HAP-1 (cell line): ENCODE results near the gene MYCBPAP.

Source experiments
- DNase-seq, 2 experiments: peaks; one replicate each; pipeline ENCODE4 v3.0.0-alpha.2; 2016 to 2020; ENCODE audit warnings: low spot score in 2 of 2
- H3K27me3 ChIP-seq: fragments of 250-450 bp; sonication (Bioruptor Pico); 2 replicates; pipeline ENCODE4 v1.5.1; 2020; ENCODE audit warnings: low read depth, mild to moderate bottlenecking, moderate library complexity
- H3K36me3 ChIP-seq: fragments of 250-450 bp; sonication (Bioruptor Pico); replicated peaks from 2 replicates; pipeline ENCODE4 v1.5.1; 2020; ENCODE audit warnings: mild to moderate bottlenecking
- H3K4me1 ChIP-seq: fragments of 250-450 bp; sonication (Bioruptor Pico); 2 replicates; pipeline ENCODE4 v1.5.1; 2020; ENCODE audit warnings: mild to moderate bottlenecking
- H3K4me3 ChIP-seq: fragments of 250-450 bp; sonication (Bioruptor Pico); 2 replicates; pipeline ENCODE4 v1.5.1; 2020; ENCODE audit warnings: mild to moderate bottlenecking, moderate library complexity
- H3K9me3 ChIP-seq: fragments of 250-450 bp; sonication (Bioruptor Pico); 2 replicates; pipeline ENCODE4 v1.5.1; 2020; ENCODE audit warnings: mild to moderate bottlenecking, moderate library complexity
- in situ Hi-C: fragments of 300-500 bp; cut with MboI; formaldehyde crosslinking; loops from 3 replicates; pipeline ENCODE4 v1.14.3; 2020; ENCODE audit warnings: low sequenced_read_pairs, inconsistent platforms, mixed read lengths

Gene MYCBPAP

GRCh38 chr17:50558941-50559614 lies 50.8 kb downstream of the MYCBPAP start:
- H3K4me3 ChIP-seq, result peak overlapping the region; percentile 38
- DNase-seq, result peak in 1 of 2 experiments; percentile 61
- peaks cover 14% of the 10 kb centered on the region for H3K4me1 ChIP-seq
- in situ Hi-C loops, result no loop called here
- H3K36me3 ChIP-seq, result no peaks in the 10 kb centered on the region
- peaks cover 36% of the 10 kb centered on the region for H3K27me3 ChIP-seq
- H3K9me3 ChIP-seq, result no peaks in the 10 kb centered on the region

- H3K36me3 ChIP-seq, result no peaks in the 10 kb centered on the region
- no peaks in the 10 kb centered on the region for H3K9me3 ChIP-seq
- H3K27me3 ChIP-seq, result peaks cover 40% of the 10 kb centered on the region
- in situ Hi-C loops, result no loop called here
- DNase-seq, result peak; percentile 86 to 95
- H3K4me3 ChIP-seq, result peak overlapping the region; percentile 38
- peaks cover 14% of the 10 kb centered on the region for H3K4me1 ChIP-seq
These were observed 51.5 kb downstream of the MYCBPAP start for GRCh38 chr17:50559674-50560184.

DNA sequence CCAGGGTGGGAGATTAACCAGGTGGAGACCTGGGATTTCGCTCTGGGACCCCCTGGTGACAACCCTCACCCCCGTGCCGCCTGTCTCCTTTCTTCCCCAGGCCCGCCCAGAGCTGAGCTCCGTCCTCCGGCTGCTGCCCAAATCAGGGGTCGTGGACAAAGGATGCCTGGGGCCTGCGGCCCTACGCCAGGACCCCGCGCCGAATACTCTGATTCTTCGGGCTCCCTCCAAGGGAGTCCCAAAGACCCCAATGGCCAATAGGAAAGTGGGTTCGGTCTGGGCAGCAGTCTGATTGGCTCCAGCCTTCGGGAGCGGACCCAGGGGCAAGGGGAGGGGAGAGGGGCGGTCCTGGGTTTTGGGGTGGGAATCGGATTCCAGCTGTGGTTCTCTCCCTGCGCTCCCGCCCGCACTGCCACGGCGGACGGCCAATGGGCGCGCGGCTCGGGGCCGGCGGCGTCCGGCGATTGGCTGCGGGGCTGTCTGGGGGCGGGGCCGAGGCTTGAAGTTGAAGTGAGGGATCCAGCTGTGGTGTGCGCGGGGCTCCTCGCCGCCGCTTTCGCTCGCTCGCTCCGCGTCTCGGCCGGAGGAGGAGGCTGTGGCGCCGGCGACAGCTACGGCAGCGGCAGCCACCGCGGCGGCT lies 52.1 kb downstream of the MYCBPAP start, which contains the start of gene CACNA1G:
TSS of gene CACNA1G (plus strand) at position 531 of the 640 bp plus-strand sequence. CDS start 745 bp downstream, outside the sequence.
- Histone ChIP-seq H3K4me3 (peak within 1 kb of the TSS; percentile 38), H3K4me1 (peaks cover 14% of the 10 kb centered on the region), H3K9me3 (no peaks in the 10 kb centered on the region), H3K36me3 (no peaks in the 10 kb centered on the region), H3K27me3 (peaks cover 41% of the 10 kb centered on the region)
- peak; percentile 91 to 97 for DNase-seq
- in situ Hi-C loops, result no loop called here

DNA sequence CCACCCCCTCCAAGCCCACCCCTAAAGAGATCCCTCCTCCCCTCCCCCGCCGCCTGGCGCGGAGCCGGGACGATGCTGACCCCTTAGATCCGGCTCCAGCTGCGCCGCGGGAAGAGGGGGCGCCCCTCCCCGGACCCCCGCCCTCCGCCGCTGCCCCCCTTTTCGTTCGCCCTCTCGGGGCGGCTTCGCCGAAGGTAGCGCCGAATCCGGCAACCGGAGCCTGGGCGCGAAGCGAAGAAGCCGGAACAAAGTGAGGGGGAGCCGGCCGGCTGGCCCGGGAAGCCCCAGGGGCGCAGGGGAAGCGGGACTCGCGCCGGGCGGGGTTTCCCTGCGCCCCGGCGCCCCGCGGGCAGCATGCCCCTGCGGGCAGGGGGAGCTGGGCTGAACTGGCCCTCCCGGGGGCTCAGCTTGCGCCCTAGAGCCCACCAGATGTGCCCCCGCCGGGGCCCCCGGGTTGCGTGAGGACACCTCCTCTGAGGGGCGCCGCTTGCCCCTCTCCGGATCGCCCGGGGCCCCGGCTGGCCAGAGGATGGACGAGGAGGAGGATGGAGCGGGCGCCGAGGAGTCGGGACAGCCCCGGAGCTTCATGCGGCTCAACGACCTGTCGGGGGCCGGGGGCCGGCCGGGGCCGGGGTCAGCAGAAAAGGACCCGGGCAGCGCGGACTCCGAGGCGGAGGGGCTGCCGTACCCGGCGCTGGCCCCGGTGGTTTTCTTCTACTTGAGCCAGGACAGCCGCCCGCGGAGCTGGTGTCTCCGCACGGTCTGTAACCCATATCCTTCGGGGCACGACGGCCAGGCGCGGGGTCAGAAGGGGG lies 52.9 kb downstream of the MYCBPAP start:
- Histone ChIP-seq H3K4me3 (peak overlapping the region; percentile 38), H3K27me3 (peaks cover 49% of the 10 kb centered on the region), H3K9me3 (no peaks in the 10 kb centered on the region), H3K4me1 (peaks cover 14% of the 10 kb centered on the region), H3K36me3 (no peaks in the 10 kb centered on the region)
- DNase-seq, result no peak
- in situ Hi-C loops, result no loop called here

DNA sequence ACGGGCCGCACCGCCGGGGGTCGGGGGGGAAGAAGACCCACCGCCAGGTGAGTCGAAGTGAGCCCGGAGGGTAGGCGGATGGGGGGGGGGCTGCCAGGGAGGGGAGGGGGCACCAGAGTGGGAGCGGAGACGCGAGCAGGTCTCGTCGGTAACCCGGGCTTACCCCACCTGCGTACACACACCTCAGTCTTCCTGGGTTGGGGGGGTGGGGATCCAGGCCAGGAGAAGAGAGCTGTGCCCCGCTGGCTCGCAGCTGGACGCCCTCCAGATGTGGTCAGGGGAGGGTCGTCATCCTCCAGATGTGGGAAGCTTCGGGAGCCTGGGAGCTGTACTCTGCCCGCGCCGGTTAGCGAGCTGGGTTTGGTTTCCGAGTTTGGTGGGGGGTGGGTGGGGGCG lies 53.5 kb downstream of the MYCBPAP start:
- in situ Hi-C loops, result no loop called here
- peaks cover 14% of the 10 kb centered on the region for H3K4me1 ChIP-seq

DNA sequence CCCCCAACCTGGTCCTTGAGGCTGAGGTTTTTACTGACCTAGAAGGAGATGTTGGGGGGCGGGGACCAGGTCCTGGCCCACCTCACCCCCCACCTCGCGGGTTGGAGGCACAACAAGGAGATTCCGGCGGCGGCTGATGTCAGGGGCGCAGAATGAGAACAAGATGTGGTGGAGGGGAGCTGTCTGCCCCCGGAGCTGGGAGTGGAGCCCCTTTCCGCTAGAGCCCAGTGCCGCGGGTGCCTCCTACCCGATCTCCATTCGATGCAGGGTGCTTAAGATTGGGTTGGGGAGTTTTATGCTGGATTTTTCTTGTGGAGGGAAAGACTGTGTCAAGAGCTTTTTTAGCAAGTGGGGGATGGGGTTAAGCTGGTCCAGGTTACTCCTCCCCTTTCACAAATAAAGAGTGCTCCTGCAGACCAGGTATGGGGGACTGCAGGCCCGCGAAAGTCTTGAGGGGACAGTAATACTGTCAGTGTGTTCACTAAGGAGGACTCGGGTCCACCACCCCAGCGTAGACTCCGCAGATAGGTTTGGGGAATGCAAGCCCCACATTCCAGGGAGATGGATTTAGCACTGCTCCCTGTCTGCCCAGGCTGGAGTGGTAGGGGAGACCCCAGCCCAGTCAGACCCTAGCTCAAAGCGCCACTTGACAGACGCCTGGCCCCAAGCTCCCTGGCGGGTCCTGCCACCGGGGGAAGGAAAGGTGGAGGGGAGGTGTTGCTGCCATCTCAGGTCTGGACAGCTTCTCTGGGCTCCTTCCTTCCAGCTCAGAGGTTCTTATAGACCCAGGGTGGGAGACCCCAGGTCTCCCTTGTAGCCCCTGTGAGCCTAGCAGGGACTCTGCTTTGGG lies 54.2 kb downstream of the MYCBPAP start:
- no peak for DNase-seq
- Histone ChIP-seq H3K27me3 (peaks cover 56% of the 10 kb centered on the region), H3K4me3 (no peak overlapping the region), H3K4me1 (peaks cover 14% of the 10 kb centered on the region), H3K36me3 (no peaks in the 10 kb centered on the region), H3K9me3 (no peaks in the 10 kb centered on the region)
- in situ Hi-C loops, result no loop called here

More for the DNA sequence above, 53.5 kb downstream of the MYCBPAP start:
- Histone ChIP-seq H3K4me3 (no peak overlapping the region), H3K27me3 (peaks cover 55% of the 10 kb centered on the region), H3K36me3 (no peaks in the 10 kb centered on the region), H3K9me3 (no peaks in the 10 kb centered on the region)
- no peak for DNase-seq

- Histone ChIP-seq H3K4me1 (peaks cover 14% of the 10 kb centered on the region), H3K36me3 (no peaks in the 10 kb centered on the region), H3K27me3 (peaks cover 56% of the 10 kb centered on the region), H3K9me3 (no peaks in the 10 kb centered on the region), H3K4me3 (no peak overlapping the region)
- in situ Hi-C loops, result no loop called here
- DNase-seq, result no peak
These were observed 54.9 kb downstream of the MYCBPAP start for GRCh38 chr17:50563092-50563511.

- no peaks in the 10 kb centered on the region for H3K36me3 ChIP-seq
- no peak for DNase-seq
- in situ Hi-C loops, result no loop called here
- no peaks in the 10 kb centered on the region for H3K9me3 ChIP-seq
- H3K27me3 ChIP-seq, result peaks cover 47% of the 10 kb centered on the region
- H3K4me3 ChIP-seq, result no peak overlapping the region
- peaks cover 3% of the 10 kb centered on the region; the same call in 1 of the 2 replicates for H3K4me1 ChIP-seq
These were observed 56.7 kb downstream of the MYCBPAP start for GRCh38 chr17:50564916-50565315.

DNA sequence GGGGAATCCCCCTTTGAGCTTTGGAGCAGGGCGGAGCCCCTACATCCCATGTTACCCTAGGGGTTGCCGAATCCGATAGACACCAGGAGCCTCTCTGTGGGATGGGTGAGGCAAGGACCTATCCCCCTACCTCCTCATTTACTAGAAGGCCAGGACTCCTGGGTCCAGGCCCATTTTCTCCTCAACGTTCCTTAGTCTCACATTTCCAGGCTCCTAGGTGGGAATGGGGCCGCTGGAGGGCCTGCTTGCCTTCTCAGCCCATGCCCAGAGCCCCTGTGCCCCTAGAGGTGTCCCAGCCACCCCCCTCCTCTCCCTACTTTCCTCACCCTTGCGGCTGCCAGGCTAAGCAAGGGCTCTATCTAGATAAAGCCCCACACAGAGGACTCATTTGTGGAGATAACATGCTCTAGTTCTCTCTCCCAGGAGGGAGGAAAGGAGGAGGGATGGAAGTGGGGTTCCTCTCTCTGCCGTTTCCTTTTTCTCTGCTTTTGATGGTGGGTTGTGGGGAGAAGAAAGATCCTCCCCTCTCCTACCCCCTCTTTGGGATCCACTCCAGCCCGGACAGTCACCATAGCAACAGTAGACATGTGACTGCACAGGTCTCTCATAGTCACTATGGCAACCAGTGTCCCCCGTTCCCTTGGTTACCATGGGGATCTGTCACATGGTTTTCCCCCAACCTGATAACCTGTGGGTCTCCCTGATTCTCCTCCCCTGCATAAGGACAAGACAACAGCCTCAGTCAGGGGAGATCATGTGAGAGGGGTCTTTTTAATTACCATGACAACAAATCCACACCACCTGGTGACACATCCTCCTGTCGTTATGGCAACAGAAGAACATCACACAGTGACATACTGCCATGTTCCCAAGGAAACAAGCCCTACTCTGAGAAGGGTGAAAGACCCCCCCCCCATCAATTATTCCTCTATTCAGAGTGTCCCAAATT lies 57.4 kb downstream of the MYCBPAP start:
- no peak for DNase-seq

DNA sequence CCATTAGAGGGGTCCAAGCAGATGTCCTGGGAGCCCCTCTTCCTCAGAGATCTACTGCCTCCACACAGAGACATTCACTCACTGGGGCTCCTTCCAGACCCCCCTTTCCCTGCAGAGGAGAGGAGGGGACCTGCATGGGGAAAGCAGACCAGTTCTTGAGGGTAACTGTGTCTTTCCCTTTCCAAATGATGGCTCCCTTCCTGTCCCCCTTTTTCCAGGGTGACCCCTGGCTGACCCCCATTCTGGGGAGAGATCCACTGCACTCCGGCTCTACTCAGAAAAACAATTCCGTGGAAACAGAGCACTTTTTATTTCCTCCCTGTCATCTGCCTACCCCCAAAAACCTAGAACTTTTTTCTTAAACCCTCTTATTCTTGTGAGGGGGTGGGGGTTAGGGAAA lies 58.6 kb downstream of the MYCBPAP start:
- Histone ChIP-seq H3K9me3 (no peaks in the 10 kb centered on the region), H3K36me3 (no peaks in the 10 kb centered on the region), H3K4me1 (no peaks in the 10 kb centered on the region), H3K27me3 (peaks cover 40% of the 10 kb centered on the region), H3K4me3 (no peak overlapping the region)
- no peak for DNase-seq
- in situ Hi-C loops, result no loop called here

More for the DNA sequence above, 57.4 kb downstream of the MYCBPAP start:
- no peaks in the 10 kb centered on the region for H3K9me3 ChIP-seq
- in situ Hi-C loops, result no loop called here
- H3K4me3 ChIP-seq, result no peak overlapping the region
- no peaks in the 10 kb centered on the region for H3K36me3 ChIP-seq
- no peaks in the 10 kb centered on the region for H3K4me1 ChIP-seq
- peaks cover 47% of the 10 kb centered on the region for H3K27me3 ChIP-seq

GRCh38 chr17:50568659-50569058 lies 60.4 kb downstream of the MYCBPAP start:
- Histone ChIP-seq H3K27me3 (peaks cover 24% of the 10 kb centered on the region), H3K36me3 (no peaks in the 10 kb centered on the region)

DNA sequence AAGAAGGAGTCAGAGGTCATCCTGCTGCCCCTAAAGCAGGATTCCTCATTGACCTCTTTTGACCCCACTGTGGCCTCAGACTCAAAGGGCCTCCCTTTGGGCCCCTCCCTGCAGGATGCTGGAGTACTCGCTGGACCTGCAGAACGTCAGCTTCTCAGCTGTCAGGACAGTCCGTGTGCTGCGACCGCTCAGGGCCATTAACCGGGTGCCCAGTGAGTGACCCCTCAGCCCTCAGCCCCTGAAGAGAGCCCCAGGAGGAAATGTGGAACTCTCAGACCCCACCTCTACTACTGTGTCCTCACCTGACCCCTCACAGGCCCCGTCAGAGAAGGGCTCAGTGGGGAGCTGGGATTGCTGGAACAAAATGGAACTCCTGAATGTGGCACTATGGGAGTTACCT lies 61.4 kb downstream of the MYCBPAP start:
- no peak for DNase-seq
- in situ Hi-C loops, result no loop called here
- H3K36me3 ChIP-seq, result no peaks in the 10 kb centered on the region

More at GRCh38 chr17:50568659-50569058, 60.4 kb downstream of the MYCBPAP start:
- Histone ChIP-seq H3K9me3 (no peaks in the 10 kb centered on the region), H3K4me1 (no peaks in the 10 kb centered on the region), H3K4me3 (no peak overlapping the region)
- no peak for DNase-seq
- in situ Hi-C loops, result no loop called here

More for the DNA sequence above, 61.4 kb downstream of the MYCBPAP start:
- no peaks in the 10 kb centered on the region for H3K9me3 ChIP-seq
- H3K4me3 ChIP-seq, result no peak overlapping the region
- H3K27me3 ChIP-seq, result peaks cover 17% of the 10 kb centered on the region
- H3K4me1 ChIP-seq, result no peaks in the 10 kb centered on the region
